DOHH2 (cell line): Measurements from ENCODE around the gene TNIP2.

ENCODE experiments used
- EZH2phosphoT487 ChIP-seq: fragments of 200-600 bp; sonication (generic); IDR thresholded peaks from 2 replicates; pipeline ENCODE4 v1.6.1; 2017; ENCODE audit warnings: borderline replicate concordance, mild to moderate bottlenecking, antibody characterized with exemption, low read length, moderate library complexity, mixed read lengths
- TF ChIP-seq, protein P1 (sequence below): fragments of 200-600 bp; sonication (generic); IDR thresholded peaks from one replicate; pipeline ENCODE4 v1.5.1; 2014; ENCODE audit warnings: antibody characterized with exemption, mild to moderate bottlenecking, low read depth, low read length; ENCODE audit not compliant: poor library complexity, severe bottlenecking

DNA sequence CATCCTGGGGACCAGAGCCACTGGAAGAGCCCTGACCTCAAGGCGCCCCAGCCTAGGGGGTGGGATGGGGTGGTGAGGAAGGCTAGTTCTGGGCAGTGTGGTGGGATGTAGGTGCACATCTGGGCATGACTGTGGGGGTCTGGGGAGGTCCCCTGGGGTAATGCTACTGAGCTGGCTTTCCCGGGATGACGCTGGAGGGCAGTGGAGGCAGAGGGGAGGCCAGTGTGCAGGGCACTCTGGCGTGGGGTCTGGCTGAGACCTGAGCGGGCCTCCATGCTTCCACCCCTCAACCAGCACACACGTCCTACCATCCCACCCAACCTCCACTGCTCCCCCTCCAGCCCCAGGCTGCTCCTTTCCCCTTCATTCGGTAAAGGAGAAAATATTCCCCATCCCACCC, 32.0 kb upstream of the TNIP2 start:
- TF ChIP-seq, protein P1, sequence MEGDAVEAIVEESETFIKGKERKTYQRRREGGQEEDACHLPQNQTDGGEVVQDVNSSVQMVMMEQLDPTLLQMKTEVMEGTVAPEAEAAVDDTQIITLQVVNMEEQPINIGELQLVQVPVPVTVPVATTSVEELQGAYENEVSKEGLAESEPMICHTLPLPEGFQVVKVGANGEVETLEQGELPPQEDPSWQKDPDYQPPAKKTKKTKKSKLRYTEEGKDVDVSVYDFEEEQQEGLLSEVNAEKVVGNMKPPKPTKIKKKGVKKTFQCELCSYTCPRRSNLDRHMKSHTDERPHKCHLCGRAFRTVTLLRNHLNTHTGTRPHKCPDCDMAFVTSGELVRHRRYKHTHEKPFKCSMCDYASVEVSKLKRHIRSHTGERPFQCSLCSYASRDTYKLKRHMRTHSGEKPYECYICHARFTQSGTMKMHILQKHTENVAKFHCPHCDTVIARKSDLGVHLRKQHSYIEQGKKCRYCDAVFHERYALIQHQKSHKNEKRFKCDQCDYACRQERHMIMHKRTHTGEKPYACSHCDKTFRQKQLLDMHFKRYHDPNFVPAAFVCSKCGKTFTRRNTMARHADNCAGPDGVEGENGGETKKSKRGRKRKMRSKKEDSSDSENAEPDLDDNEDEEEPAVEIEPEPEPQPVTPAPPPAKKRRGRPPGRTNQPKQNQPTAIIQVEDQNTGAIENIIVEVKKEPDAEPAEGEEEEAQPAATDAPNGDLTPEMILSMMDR: no peak
- TF ChIP-seq EZH2phosphoT487: no peak
